Esophagus muscularis mucosa (tissue), 4 donors: ENCODE measurements around the gene LRFN3. TPM values are rescaled to one million over a fixed set of nuclear protein-coding genes. Genes with fewer than 3 reads are reported as not detected.

Experiments used
- DNase-seq: peaks from one replicate; pipeline ENCODE4 v3.0.0-alpha.2; 2017; ENCODE audit errors: extremely low spot score
- H3K27ac ChIP-seq, 4 donors: fragments of 200-600 bp; sonication (generic); replicated peaks in 1 of 4; 1 replicate in 3 of 4; 2 replicates in 1 of 4; pipeline ENCODE4 v1.5.1; 2016 to 2019; ENCODE audit warnings: mild to moderate bottlenecking in 1 of 4
- H3K27me3 ChIP-seq, 4 donors: fragments of 200-600 bp; sonication (generic); one replicate each; pipeline versions ENCODE4 v1.5.1 to v1.6.0; 2016 to 2019
- H3K36me3 ChIP-seq, 4 donors: fragments of 200-600 bp; sonication (generic); one replicate each; pipeline ENCODE4 v1.5.1; 2016 to 2019
- H3K4me1 ChIP-seq, 4 donors: fragments of 200-600 bp; sonication (generic); one replicate each; pipeline ENCODE4 v1.5.1; 2016 to 2019
- H3K4me3 ChIP-seq, 4 donors: fragments of 200-600 bp; sonication (generic); 1 replicate in 2 of 4; 2 replicates in 2 of 4; pipeline ENCODE4 v1.5.1; 2016 to 2019; ENCODE audit warnings: mild to moderate bottlenecking in 4 of 4, moderate library complexity in 1 of 4
- H3K9me3 ChIP-seq, 4 donors: fragments of 200-600 bp; sonication (generic); 1 replicate in 3 of 4; 2 replicates in 1 of 4; pipeline ENCODE4 v1.5.1; 2016 to 2019
- CTCF ChIP-seq, 3 experiments: fragments of 200-600 bp in 2 of 3; fragments of 450-650 bp in 1 of 3; sonication (generic) in 2 of 3; IDR thresholded peaks; one replicate each; pipeline ENCODE4 v1.5.1; 2017 to 2019; ENCODE audit warnings: antibody characterized with exemption in 3 of 3, mild to moderate bottlenecking in 2 of 3, moderate library complexity in 1 of 3
- EP300 ChIP-seq: sonication (generic); formaldehyde crosslinking; IDR thresholded peaks from one replicate; pipeline ENCODE4 v1.6.1; 2017; ENCODE audit warnings: antibody characterized with exemption
- POLR2A ChIP-seq: fragments of 450-650 bp; IDR thresholded peaks from one replicate; pipeline ENCODE4 v1.6.1; 2017; ENCODE audit warnings: antibody characterized with exemption, moderate library complexity, mild to moderate bottlenecking, low read depth
- POLR2AphosphoS5 ChIP-seq, 2 donors: sonication (generic); formaldehyde crosslinking; IDR thresholded peaks; one replicate each; pipeline ENCODE4 v1.6.1; 2017; ENCODE audit warnings: antibody characterized with exemption in 2 of 2
- WGBS: methylation state at CpG from one replicate; pipeline ENCODE4 v1.1.5; 2018; 5-methylcytosine and 5-hydroxymethylcytosine counted together
- intact Hi-C: fragments of 100-400 bp; cut with DNase I; formaldehyde crosslinking; loops from one replicate; pipeline ENCODE4 v1.15.1; 2023
- total RNA-seq, 4 donors: library from RNA; depleted of rRNA; stranded (reverse); fragments of >200 nt; gene quantifications; one replicate each; pipeline versions ENCODE4 v1.1.0 to v1.2.1, GENCODE V29; 2016

The LRFN3 gene
- total RNA-seq, 4 donors from 2014 or later: 7.5 to 22.6 (median 15.3) TPM

GRCh38 chr19:35897706-35898451 lies 38.3 kb upstream of the LRFN3 start:
- Histone ChIP-seq H3K4me3 (peak overlapping the region; percentile 68 to 86 (median 74)), H3K36me3 (peaks cover 24 to 50% (median 46%) of the 10 kb centered on the region in 4 donors), H3K27ac (peak overlapping the region; percentile 88 to 94 (median 92)), H3K9me3 (no peaks in the 10 kb centered on the region), H3K27me3 (no peaks in the 10 kb centered on the region), H3K4me1 (peaks cover 14 to 48% (median 42%) of the 10 kb centered on the region in 4 donors)
- intact Hi-C loops: loop anchor here (5.0 kb wide), 1 partner anchor 34 kb away; no protein-coding TSS in a partner anchor
- TF ChIP-seq POLR2AphosphoS5 (IDR thresholded peaks at IDR 0.05): no peak
- no peak for TF ChIP-seq POLR2A
- TF ChIP-seq CTCF (IDR thresholded peaks at IDR 0.05): no peak
- TF ChIP-seq EP300: no peak
- WGBS: 90% methylated on average over 13 of the region's 13 CpGs
- no peak for DNase-seq

- Histone ChIP-seq H3K4me1 (peaks cover 14 to 54% (median 46%) of the 10 kb centered on the region in 4 donors), H3K4me3 (peak overlapping the region; percentile 68 to 86 (median 74)), H3K27ac (peak overlapping the region; percentile 88 to 94 (median 92)), H3K27me3 (no peaks in the 10 kb centered on the region), H3K36me3 (peaks cover 19 to 44% (median 41%) of the 10 kb centered on the region in 4 donors), H3K9me3 (no peaks in the 10 kb centered on the region)
- TF ChIP-seq EP300 (no peak), POLR2A (no peak), POLR2AphosphoS5 (IDR thresholded peaks at IDR 0.05) (no peak), CTCF (IDR thresholded peaks at IDR 0.05) (no peak)
- DNase-seq: no peak
- intact Hi-C loops: loop anchor here (5.0 kb wide), 1 partner anchor 34 kb away; no protein-coding TSS in a partner anchor
- WGBS: 32% methylated on average over 5 of the region's 17 CpGs
Measured at GRCh38 chr19:35898499-35898809, 37.7 kb upstream of the LRFN3 start.

- H3K27me3 ChIP-seq: no peaks in the 10 kb centered on the region
- peaks cover 12 to 32% (median 30%) of the 10 kb centered on the region in 4 donors for H3K36me3 ChIP-seq
- H3K4me1 ChIP-seq: peaks cover 14 to 59% (median 51%) of the 10 kb centered on the region in 4 donors
- H3K27ac ChIP-seq: peak overlapping the region; percentile 88 to 94 (median 92)
- no peaks in the 10 kb centered on the region for H3K9me3 ChIP-seq
- intact Hi-C loops: loop anchor here (5.0 kb wide), 1 partner anchor 33 kb away; no protein-coding TSS in a partner anchor
- 3% methylated on average over 4 of the region's 43 CpGs for whole genome bisulfite sequencing
- DNase-seq: no peak
- peak overlapping the region; percentile 68 to 86 (median 74) for H3K4me3 ChIP-seq
- no peak for TF ChIP-seq EP300
- peak; percentile 41 for TF ChIP-seq POLR2A
- TF ChIP-seq POLR2AphosphoS5 (IDR thresholded peaks at IDR 0.05): peak; percentile 90 to 92
- TF ChIP-seq CTCF (IDR thresholded peaks at IDR 0.05): no peak
Measured at GRCh38 chr19:35899547-35900214, 36.5 kb upstream of the LRFN3 start.

- peaks cover 7 to 19% (median 17%) of the 10 kb centered on the region in 4 donors for H3K36me3 ChIP-seq
- intact Hi-C loops: no loop called here
- no peaks in the 10 kb centered on the region for H3K27me3 ChIP-seq
- DNase-seq: no peak
- peak overlapping the region; percentile 68 to 86 (median 74) for H3K4me3 ChIP-seq
- WGBS: 76% methylated on average over 2 of the region's 2 CpGs
- peaks cover 14 to 60% (median 53%) of the 10 kb centered on the region in 4 donors for H3K4me1 ChIP-seq
- TF ChIP-seq CTCF (IDR thresholded peaks at IDR 0.05): no peak
- no peak for TF ChIP-seq POLR2A
- no peak for TF ChIP-seq EP300
- TF ChIP-seq POLR2AphosphoS5 (IDR thresholded peaks at IDR 0.05): no peak
- peak overlapping the region; percentile 88 to 94 (median 92) for H3K27ac ChIP-seq
- H3K9me3 ChIP-seq: no peaks in the 10 kb centered on the region
Measured at GRCh38 chr19:35901055-35901644, 35.0 kb upstream of the LRFN3 start.
